GM12864 (cell line): ENCODE data around the gene DACH1.

Source experiments
- DNase-seq: peaks from one replicate; pipeline ENCODE4 v3.0.0-alpha.2; 2011; ENCODE audit warnings: low read depth
- H3K4me3 ChIP-seq: 2 replicates; pipeline ENCODE4 v1.5.1; 2011; ENCODE audit warnings: mild to moderate bottlenecking, low read depth, low read length, control low read depth
- CTCF ChIP-seq: IDR thresholded peaks from 2 replicates; pipeline ENCODE4 v1.5.1; 2011; ENCODE audit warnings: low read depth, mild to moderate bottlenecking, moderate library complexity, low read length, control low read depth, inconsistent platforms; ENCODE audit errors: missing control alignments

DACH1 gene

GRCh38 chr13:71882120-71882519 is 15.1 kb upstream of the DACH1 start:
- no peak for TF ChIP-seq CTCF
- H3K4me3 ChIP-seq: no peak overlapping the region
- no peak for DNase-seq

DNA sequence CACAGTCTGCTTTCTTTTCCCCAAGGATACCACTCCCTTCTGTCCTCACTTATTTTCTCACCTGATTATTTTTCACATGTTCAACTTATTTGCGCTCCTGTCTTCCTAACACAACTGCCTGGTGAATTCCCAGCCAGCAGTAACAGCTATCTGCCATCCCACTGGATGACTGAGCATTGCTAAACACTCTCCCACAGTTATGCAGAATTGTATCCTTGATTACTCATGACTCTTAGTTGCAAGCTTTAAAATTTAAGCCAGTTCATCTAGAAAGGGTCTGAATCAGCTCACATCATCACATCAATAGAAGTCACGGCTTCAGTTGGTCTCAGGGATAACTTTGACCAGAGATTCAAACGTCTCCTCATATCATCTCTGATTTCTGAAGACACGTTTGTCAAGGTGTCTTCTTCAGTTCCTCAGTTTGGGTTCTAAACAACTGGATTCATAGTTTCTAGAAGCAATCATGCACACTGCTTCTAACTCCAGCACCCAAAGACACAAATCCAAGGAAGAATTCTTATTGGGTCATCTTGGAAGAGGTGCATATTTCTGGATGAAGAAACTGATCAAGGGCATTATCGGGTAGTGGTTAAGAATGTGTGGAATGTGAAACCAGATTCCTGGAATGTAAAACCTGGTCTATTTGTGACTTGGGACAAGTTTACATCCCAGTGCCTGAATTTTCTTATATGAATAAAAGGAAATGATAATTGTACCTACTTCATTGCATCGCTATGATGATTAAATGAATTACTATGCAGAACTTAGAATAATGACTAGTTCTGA is 13.9 kb upstream of the DACH1 start:
- TF ChIP-seq CTCF: no peak
- no peak for DNase-seq
- H3K4me3 ChIP-seq: no peak overlapping the region

DNA sequence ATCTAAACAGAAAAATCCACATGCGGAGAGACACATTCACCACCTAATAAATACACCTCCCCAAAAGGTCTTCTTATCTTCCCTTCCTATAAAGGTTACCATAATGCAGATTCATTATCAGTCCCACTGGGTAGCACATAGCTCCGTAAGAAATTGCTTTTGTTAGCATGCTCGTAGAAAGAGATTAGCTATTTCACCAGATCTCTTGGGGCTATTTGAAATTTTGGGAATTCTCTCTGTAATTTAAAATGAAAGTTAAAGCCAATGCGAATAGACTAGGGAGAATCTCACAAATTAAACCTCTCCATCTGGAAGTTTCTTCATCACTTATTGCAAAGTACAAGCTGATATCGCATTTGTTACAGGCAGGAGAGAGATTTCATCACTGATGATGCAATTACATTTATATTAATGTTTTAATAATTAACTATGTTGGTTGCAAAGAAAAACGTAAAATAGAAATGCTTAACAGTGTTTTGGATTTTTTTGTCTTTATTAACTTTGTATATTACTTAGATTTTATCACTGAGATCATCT is 12.9 kb upstream of the DACH1 start:
- no peak for TF ChIP-seq CTCF
- DNase-seq: no peak
- H3K4me3 ChIP-seq: no peak overlapping the region

DNA sequence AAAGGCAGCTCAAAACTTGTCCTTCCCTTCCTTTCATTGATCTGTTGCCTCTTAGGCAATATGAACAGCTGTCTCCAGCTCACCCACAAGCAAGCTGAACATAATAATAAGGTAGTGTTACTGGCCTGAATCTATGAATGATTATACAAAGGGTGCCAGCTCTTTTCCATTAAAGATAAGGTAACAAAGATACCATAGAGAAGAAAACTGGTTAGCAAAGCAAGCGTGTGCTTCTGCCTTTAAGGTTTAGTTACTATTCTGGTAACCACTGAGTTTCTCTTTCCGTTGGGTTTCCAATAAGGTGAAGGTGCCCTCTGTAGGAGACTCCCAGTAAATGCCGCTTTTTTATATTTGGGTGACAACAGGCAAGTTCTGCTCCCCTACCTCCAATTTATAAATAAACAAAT is 12.1 kb upstream of the DACH1 start:
- TF ChIP-seq CTCF: peak; percentile 65
- DNase-seq: peak; percentile 38

GRCh38 chr13:71877256-71877653 is 10.3 kb upstream of the DACH1 start:
- H3K4me3 ChIP-seq: no peak overlapping the region
- no peak for TF ChIP-seq CTCF
- DNase-seq: no peak

More for the DNA sequence above, 12.1 kb upstream of the DACH1 start:
- no peak overlapping the region for H3K4me3 ChIP-seq

GRCh38 chr13:71876648-71877255 is 9.7 kb upstream of the DACH1 start:
- no peak overlapping the region for H3K4me3 ChIP-seq
- peak; percentile 15 for DNase-seq
- TF ChIP-seq CTCF: no peak
